GM23248 (cell line): ENCODE measurements around the gene EGLN3. TPM values are rescaled to one million over a fixed set of nuclear protein-coding genes. Genes with fewer than 3 reads are reported as not detected.

Experiments used
- DNase-seq: peaks from one replicate; pipeline ENCODE4 v3.0.0-alpha.2; 2015
- H2AFZ ChIP-seq: fragments of 200-600 bp; sonication (generic); 2 replicates; pipeline ENCODE4 v1.6.1; 2016; ENCODE audit warnings: antibody characterized with exemption
- H3F3A ChIP-seq: fragments of 200-600 bp; sonication (generic); 2 replicates; pipeline ENCODE4 v1.6.1; 2016; ENCODE audit warnings: mild to moderate bottlenecking, antibody characterized with exemption, mixed run types; ENCODE audit not compliant: insufficient read depth
- H3K27ac ChIP-seq: fragments of 200-600 bp; sonication (generic); 2 replicates; pipeline ENCODE4 v1.5.1; 2016; ENCODE audit warnings: mild to moderate bottlenecking
- H3K27me3 ChIP-seq: fragments of 200-600 bp; sonication (generic); replicated peaks from 2 replicates; pipeline ENCODE4 v1.6.1; 2016; ENCODE audit warnings: mild to moderate bottlenecking; ENCODE audit not compliant: insufficient read depth
- H3K36me3 ChIP-seq: fragments of 200-600 bp; sonication (generic); 2 replicates; pipeline ENCODE4 v1.6.1; 2016; ENCODE audit warnings: low read depth, mild to moderate bottlenecking
- H3K4me1 ChIP-seq: fragments of 200-600 bp; sonication (generic); 2 replicates; pipeline ENCODE4 v1.6.1; 2016; ENCODE audit warnings: mild to moderate bottlenecking; ENCODE audit not compliant: insufficient read depth
- H3K4me2 ChIP-seq: fragments of 200-600 bp; sonication (generic); one replicate; pipeline ENCODE4 v1.6.1; 2016; ENCODE audit warnings: mild to moderate bottlenecking; ENCODE audit not compliant: unreplicated experiment
- H3K4me3 ChIP-seq: fragments of 200-600 bp; sonication (generic); 2 replicates; pipeline ENCODE4 v1.5.1; 2016; ENCODE audit warnings: mild to moderate bottlenecking
- H3K79me2 ChIP-seq: fragments of 200-600 bp; sonication (generic); 2 replicates; pipeline ENCODE4 v1.6.1; 2016; ENCODE audit warnings: mild to moderate bottlenecking; ENCODE audit not compliant: insufficient read depth
- H3K9ac ChIP-seq: fragments of 200-600 bp; sonication (generic); 2 replicates; pipeline ENCODE4 v1.6.1; 2016; ENCODE audit warnings: mild to moderate bottlenecking
- H3K9me2 ChIP-seq: fragments of 200-600 bp; sonication (generic); 2 replicates; pipeline ENCODE4 v1.6.1; 2016; ENCODE audit warnings: mixed run types, mild to moderate bottlenecking, moderate library complexity; ENCODE audit not compliant: insufficient read depth
- H3K9me3 ChIP-seq: fragments of 200-600 bp; sonication (generic); one replicate; pipeline ENCODE4 v1.6.1; 2017; ENCODE audit warnings: low read depth
- H4K20me1 ChIP-seq: fragments of 200-600 bp; sonication (generic); 2 replicates; pipeline ENCODE4 v1.6.0; 2016; ENCODE audit not compliant: insufficient read depth
- EZH2 ChIP-seq: fragments of 200-600 bp; sonication (generic); IDR thresholded peaks from 2 replicates; pipeline ENCODE4 v1.6.1; 2018; ENCODE audit warnings: antibody characterized with exemption, mild to moderate bottlenecking; ENCODE audit not compliant: insufficient read depth, poor library complexity, severe bottlenecking
- EZH2phosphoT487 ChIP-seq: fragments of 200-600 bp; sonication (generic); IDR thresholded peaks from 2 replicates; pipeline ENCODE4 v1.6.1; 2018; ENCODE audit warnings: antibody characterized with exemption, moderate library complexity, mild to moderate bottlenecking, low read depth; ENCODE audit not compliant: insufficient read depth
- WGBS, 2 experiments: methylation state at CpG; one replicate each; pipeline ENCODE4 v1.1.6; 2015 to 2017; ENCODE audit warnings: low lambda C conversion rate in 2 of 2, low coverage in 1 of 2; ENCODE audit errors: missing lambda C conversion rate in 2 of 2; 5-methylcytosine and 5-hydroxymethylcytosine counted together
- in situ Hi-C: fragments of 300-500 bp; cut with MboI; formaldehyde crosslinking; loops from 2 replicates; pipeline ENCODE4 v1.15.0; 2020
- polyA plus RNA-seq: library from polyadenylated mRNA; unstranded; fragments of >200 nt; fragmentation: Nextera tagmentation; extraction: Ambion mirVana; gene quantifications from 2 replicates; pipeline ENCODE4 v1.2.1, GENCODE V29; 2016
- total RNA-seq: library from RNA; depleted of rRNA; stranded (reverse); fragments of >200 nt; shearing (Covaris generic); gene quantifications from 2 replicates; pipeline ENCODE4 v1.2.3, GENCODE V29; 2014

The EGLN3 gene
- total and polyA plus RNA-seq, 2 experiments from 2014 or later: 0.11 to 0.22 TPM

- 80 to 82% methylated on average over 3 of the region's 3 CpGs for WGBS, 2 experiments
These were observed 25.6 kb downstream of the EGLN3 start for GRCh38 chr14:33925235-33925634.

GRCh38 chr14:33924566-33925100, 26.2 kb downstream of the EGLN3 start:
- Histone ChIP-seq H3K4me1 (no peaks in the 10 kb centered on the region), H3K9me2 (no peaks in the 10 kb centered on the region), H3K9ac (no peak overlapping the region), H3K4me2 (no peak overlapping the region), H4K20me1 (no peaks in the 10 kb centered on the region), H3K36me3 (no peaks in the 10 kb centered on the region), H3K27me3 (no peaks in the 10 kb centered on the region), H3K27ac (no peak overlapping the region), H3K9me3 (no peaks in the 10 kb centered on the region), H2AFZ (no peak overlapping the region), H3K79me2 (no peaks in the 10 kb centered on the region), H3F3A (no peaks in the 10 kb centered on the region), H3K4me3 (no peak overlapping the region)
- in situ Hi-C loops: no loop called here
- 68 to 77% methylated on average over 3 of the region's 3 CpGs for WGBS, 2 experiments
- no peak for TF ChIP-seq EZH2phosphoT487
- no peak for DNase-seq

More at GRCh38 chr14:33925235-33925634, 25.6 kb downstream of the EGLN3 start:
- Histone ChIP-seq H3K4me3 (no peak overlapping the region), H3K27ac (no peak overlapping the region), H4K20me1 (no peaks in the 10 kb centered on the region), H3K27me3 (no peaks in the 10 kb centered on the region), H3K4me1 (no peaks in the 10 kb centered on the region), H3K9me3 (no peaks in the 10 kb centered on the region), H3K36me3 (no peaks in the 10 kb centered on the region), H3K9ac (no peak overlapping the region), H3F3A (no peaks in the 10 kb centered on the region), H3K4me2 (no peak overlapping the region), H3K9me2 (no peaks in the 10 kb centered on the region), H2AFZ (no peak overlapping the region), H3K79me2 (no peaks in the 10 kb centered on the region)
- TF ChIP-seq EZH2: no peak
- no peak for TF ChIP-seq EZH2phosphoT487
- no peak for DNase-seq
- in situ Hi-C loops: no loop called here

GRCh38 chr14:33922125-33922524, 28.7 kb downstream of the EGLN3 start:
- 72 to 76% methylated on average over 4 of the region's 4 CpGs for WGBS, 2 experiments
- Histone ChIP-seq H4K20me1 (no peaks in the 10 kb centered on the region), H2AFZ (no peak overlapping the region), H3K4me2 (no peak overlapping the region), H3K9ac (no peak overlapping the region), H3K4me1 (peaks cover 3% of the 10 kb centered on the region; the same call in 1 of the 2 replicates), H3K27me3 (no peaks in the 10 kb centered on the region), H3K9me3 (no peaks in the 10 kb centered on the region), H3K27ac (no peak overlapping the region), H3K9me2 (no peaks in the 10 kb centered on the region), H3K36me3 (no peaks in the 10 kb centered on the region), H3K4me3 (no peak overlapping the region), H3K79me2 (no peaks in the 10 kb centered on the region), H3F3A (peaks cover under 1% of the 10 kb centered on the region; the same call in 1 of the 2 replicates)
- no peak for DNase-seq
- in situ Hi-C loops: no loop called here
- TF ChIP-seq EZH2phosphoT487 (no peak), EZH2 (no peak)

GRCh38 chr14:33918256-33918655, 32.6 kb downstream of the EGLN3 start:
- DNase-seq: no peak
- no peaks in the 10 kb centered on the region for H3K79me2 ChIP-seq
- 67 to 75% methylated on average over 3 of the region's 3 CpGs for WGBS, 2 experiments
- no peaks in the 10 kb centered on the region for H3K9me2 ChIP-seq
- TF ChIP-seq EZH2 (no peak), EZH2phosphoT487 (no peak)
- H4K20me1 ChIP-seq: no peaks in the 10 kb centered on the region
- H3K4me2 ChIP-seq: no peak overlapping the region
- no peak overlapping the region for H3K9ac ChIP-seq
- in situ Hi-C loops: no loop called here
- no peak overlapping the region for H2AFZ ChIP-seq
- H3K27me3 ChIP-seq: no peaks in the 10 kb centered on the region
- H3F3A ChIP-seq: peaks cover 3% of the 10 kb centered on the region; the same call in 1 of the 2 replicates
- H3K9me3 ChIP-seq: no peaks in the 10 kb centered on the region
- H3K36me3 ChIP-seq: no peaks in the 10 kb centered on the region
- H3K4me1 ChIP-seq: peaks cover 13% of the 10 kb centered on the region
- H3K4me3 ChIP-seq: no peak overlapping the region
- H3K27ac ChIP-seq: no peak overlapping the region

- Histone ChIP-seq H3K79me2 (no peaks in the 10 kb centered on the region), H3K27me3 (no peaks in the 10 kb centered on the region), H3K9me2 (no peaks in the 10 kb centered on the region), H2AFZ (no peak overlapping the region), H3F3A (peaks cover 3% of the 10 kb centered on the region; the same call in 1 of the 2 replicates), H4K20me1 (no peaks in the 10 kb centered on the region), H3K4me1 (peaks cover 13% of the 10 kb centered on the region), H3K9ac (no peak overlapping the region), H3K9me3 (no peaks in the 10 kb centered on the region), H3K4me2 (no peak overlapping the region), H3K4me3 (no peak overlapping the region), H3K36me3 (no peaks in the 10 kb centered on the region), H3K27ac (no peak overlapping the region)
- 86 to 94% methylated on average over 1 of the region's 1 CpG for WGBS, 2 experiments
- no peak for DNase-seq
- in situ Hi-C loops: no loop called here
- TF ChIP-seq EZH2phosphoT487 (no peak), EZH2 (no peak)
These were observed 33.2 kb downstream of the EGLN3 start for GRCh38 chr14:33917661-33918060.
